Measurements from ENCODE around the gene TCP10L.
"Not testable (repeated sequence)": the region's sequence is repeated elsewhere in the genome, so short reads cannot be mapped to it uniquely, and the experiment has no call there.

Gene TCP10L

GRCh38 chr21:32532636-32533035 is 52.7 kb downstream of the TCP10L start:
- no peaks in the 10 kb centered on the region for H3K4me1 ChIP-seq (ENCODE audit: control insufficient read depth, insufficient read depth, low read length)
- TF ChIP-seq ZFP69B (tag by site-specific recombination; IDR thresholded peaks at IDR 0.05) = no peak
- no peak overlapping the region for H3K4me3 ChIP-seq (ENCODE audit: low read depth, low read length)
- ChIA-PET CTCF (no interaction called here), POLR2A (no interaction called here)
- peaks cover 0 to 5% of the 10 kb centered on the region in 2 experiments; a peak in 1 of 3 replicates for H3K36me3 ChIP-seq (ENCODE audit: control insufficient read depth in 2 of 2, insufficient read depth in 1 of 2, low read length in 2 of 2)
- no peaks in the 10 kb centered on the region for H3K9me3 ChIP-seq (ENCODE audit: control insufficient read depth, insufficient read depth, low read depth, low read length)
- H3K27ac ChIP-seq (ENCODE audit: extremely low read depth, low read depth, low read length) = no peak overlapping the region

GRCh38 chr21:32531561-32531960 is 53.8 kb downstream of the TCP10L start:
- POLR2A ChIA-PET = interaction anchor here (0.5 kb wide), 1 partner anchor 16 kb away, joined by 5 read pairs; no protein-coding TSS in a partner anchor
- H3K4me1 ChIP-seq (ENCODE audit: control insufficient read depth, insufficient read depth, low read length); CTCF ChIA-PET: not testable (repeated sequence)

GRCh38 chr21:32530809-32531208 is 54.5 kb downstream of the TCP10L start:
- H3K36me3 ChIP-seq (ENCODE audit: control insufficient read depth in 2 of 2, insufficient read depth in 1 of 2, low read length in 2 of 2); H3K4me1 ChIP-seq (ENCODE audit: control insufficient read depth, insufficient read depth, low read length); CTCF ChIA-PET; H3K9me3 ChIP-seq (ENCODE audit: control insufficient read depth, insufficient read depth, low read depth, low read length); H3K27ac ChIP-seq (ENCODE audit: extremely low read depth, low read depth, low read length); H3K4me3 ChIP-seq (ENCODE audit: low read depth, low read length): not testable (repeated sequence)
- POLR2A ChIA-PET = interaction anchor here (0.5 kb wide), 1 partner anchor 15 kb away, joined by 5 read pairs; no protein-coding TSS in a partner anchor
- TF ChIP-seq SETDB1 (IDR thresholded peaks at IDR 0.05; ENCODE audit: insufficient read length, low read length) = peak; percentile 27

More at GRCh38 chr21:32531561-32531960, 53.8 kb downstream of the TCP10L start:
- 0 out of 2 replicates have a peak, but pooled peaks have one; percentile 16 for TF ChIP-seq ZNF366 (tag by site-specific recombination; conservative IDR thresholded peaks at IDR 0.05)
- not testable (repeated sequence) for H3K9me3 ChIP-seq (ENCODE audit: control insufficient read depth, insufficient read depth, low read depth, low read length); H3K36me3 ChIP-seq (ENCODE audit: control insufficient read depth in 2 of 2, insufficient read depth in 1 of 2, low read length in 2 of 2); H3K27ac ChIP-seq (ENCODE audit: extremely low read depth, low read depth, low read length); H3K4me3 ChIP-seq (ENCODE audit: low read depth, low read length)

- CTCF ChIA-PET = no interaction called here
- POLR2A ChIA-PET = no interaction called here
- Histone ChIP-seq H3K4me1 (ENCODE audit: control insufficient read depth, insufficient read depth, low read length) (no peaks in the 10 kb centered on the region), H3K9me3 (ENCODE audit: control insufficient read depth, insufficient read depth, low read depth, low read length) (no peaks in the 10 kb centered on the region), H3K27ac (ENCODE audit: extremely low read depth, low read depth, low read length) (no peak overlapping the region), H3K4me3 (ENCODE audit: low read depth, low read length) (no peak overlapping the region), H3K36me3 (ENCODE audit: control insufficient read depth in 2 of 2, insufficient read depth in 1 of 2, low read length in 2 of 2) (peaks cover 0 to 5% of the 10 kb centered on the region in 2 experiments; a peak in 1 of 3 replicates)
- TF ChIP-seq ZBTB8A (tag by site-specific recombination; IDR thresholded peaks at IDR 0.05) (no peak), ZSCAN23 (tag by site-specific recombination; IDR thresholded peaks at IDR 0.05) (no peak), ZNF112 (tag by site-specific recombination; IDR thresholded peaks at IDR 0.05) (peak; percentile 88), ZNF677 (tag by site-specific recombination; IDR thresholded peaks at IDR 0.05) (no peak), KLF17 (tag by site-specific recombination; IDR thresholded peaks at IDR 0.05) (no peak)
Observed at GRCh38 chr21:32529679-32530078, 55.6 kb downstream of the TCP10L start.

- H3K36me3 ChIP-seq (ENCODE audit: control insufficient read depth in 2 of 2, insufficient read depth in 1 of 2, low read length in 2 of 2) = no peaks in the 10 kb centered on the region
- H3K4me3 ChIP-seq (ENCODE audit: low read depth, low read length) = no peak overlapping the region
- H3K9me3 ChIP-seq (ENCODE audit: control insufficient read depth, insufficient read depth, low read depth, low read length) = no peaks in the 10 kb centered on the region
- no peak overlapping the region for H3K27ac ChIP-seq (ENCODE audit: extremely low read depth, low read depth, low read length)
- TF ChIP-seq ZNF514 (tag by site-specific recombination; IDR thresholded peaks at IDR 0.05) (no peak), ZNF214 (tag by site-specific recombination; IDR thresholded peaks at IDR 0.05; ENCODE audit: borderline replicate concordance) (no peak), ZNF558 (tag by site-specific recombination; IDR thresholded peaks at IDR 0.05) (no peak), ZNF449 (tag by site-specific recombination; IDR thresholded peaks at IDR 0.05) (no peak), ZNF146 (tag by site-specific recombination; IDR thresholded peaks at IDR 0.05) (no peak), ZNF26 (tag by site-specific recombination; IDR thresholded peaks at IDR 0.05) (no peak)
- POLR2A ChIA-PET = no interaction called here
- no peaks in the 10 kb centered on the region for H3K4me1 ChIP-seq (ENCODE audit: control insufficient read depth, insufficient read depth, low read length)
- CTCF ChIA-PET = interaction anchor here (1.2 kb wide), 1 partner anchor 15 kb away, joined by 3 read pairs; no protein-coding TSS in a partner anchor
Observed at GRCh38 chr21:32525282-32525681, 60.0 kb downstream of the TCP10L start.
